ENCODE results near the gene RRM2. TPM values are rescaled to one million over a fixed set of nuclear protein-coding genes. Genes with fewer than 3 reads are reported as not detected.

RRM2 gene
- total and polyA plus RNA-seq, 2 experiments from 2014 or later = 108 to 119 TPM

DNA sequence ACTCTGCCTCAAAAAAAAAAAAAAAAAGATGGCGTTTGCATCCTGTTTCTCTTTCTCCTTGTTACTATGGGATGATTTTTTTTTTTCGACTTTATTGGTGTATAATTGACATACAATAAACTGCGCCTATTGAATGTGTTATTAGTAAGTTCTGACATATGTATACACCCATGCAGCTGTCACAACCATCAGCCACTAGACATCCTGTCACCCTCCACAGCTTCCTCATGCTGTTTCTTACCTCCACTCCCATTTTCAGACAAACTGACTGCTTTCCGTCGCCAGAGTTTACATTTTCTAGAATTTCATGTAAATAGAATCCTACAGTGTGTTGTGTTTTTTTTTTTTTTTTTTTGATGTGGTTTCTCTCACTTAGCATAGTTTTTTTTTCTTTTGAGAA, 27.9 kb downstream of the RRM2 start (continued):
- TF ChIP-seq, protein P1, sequence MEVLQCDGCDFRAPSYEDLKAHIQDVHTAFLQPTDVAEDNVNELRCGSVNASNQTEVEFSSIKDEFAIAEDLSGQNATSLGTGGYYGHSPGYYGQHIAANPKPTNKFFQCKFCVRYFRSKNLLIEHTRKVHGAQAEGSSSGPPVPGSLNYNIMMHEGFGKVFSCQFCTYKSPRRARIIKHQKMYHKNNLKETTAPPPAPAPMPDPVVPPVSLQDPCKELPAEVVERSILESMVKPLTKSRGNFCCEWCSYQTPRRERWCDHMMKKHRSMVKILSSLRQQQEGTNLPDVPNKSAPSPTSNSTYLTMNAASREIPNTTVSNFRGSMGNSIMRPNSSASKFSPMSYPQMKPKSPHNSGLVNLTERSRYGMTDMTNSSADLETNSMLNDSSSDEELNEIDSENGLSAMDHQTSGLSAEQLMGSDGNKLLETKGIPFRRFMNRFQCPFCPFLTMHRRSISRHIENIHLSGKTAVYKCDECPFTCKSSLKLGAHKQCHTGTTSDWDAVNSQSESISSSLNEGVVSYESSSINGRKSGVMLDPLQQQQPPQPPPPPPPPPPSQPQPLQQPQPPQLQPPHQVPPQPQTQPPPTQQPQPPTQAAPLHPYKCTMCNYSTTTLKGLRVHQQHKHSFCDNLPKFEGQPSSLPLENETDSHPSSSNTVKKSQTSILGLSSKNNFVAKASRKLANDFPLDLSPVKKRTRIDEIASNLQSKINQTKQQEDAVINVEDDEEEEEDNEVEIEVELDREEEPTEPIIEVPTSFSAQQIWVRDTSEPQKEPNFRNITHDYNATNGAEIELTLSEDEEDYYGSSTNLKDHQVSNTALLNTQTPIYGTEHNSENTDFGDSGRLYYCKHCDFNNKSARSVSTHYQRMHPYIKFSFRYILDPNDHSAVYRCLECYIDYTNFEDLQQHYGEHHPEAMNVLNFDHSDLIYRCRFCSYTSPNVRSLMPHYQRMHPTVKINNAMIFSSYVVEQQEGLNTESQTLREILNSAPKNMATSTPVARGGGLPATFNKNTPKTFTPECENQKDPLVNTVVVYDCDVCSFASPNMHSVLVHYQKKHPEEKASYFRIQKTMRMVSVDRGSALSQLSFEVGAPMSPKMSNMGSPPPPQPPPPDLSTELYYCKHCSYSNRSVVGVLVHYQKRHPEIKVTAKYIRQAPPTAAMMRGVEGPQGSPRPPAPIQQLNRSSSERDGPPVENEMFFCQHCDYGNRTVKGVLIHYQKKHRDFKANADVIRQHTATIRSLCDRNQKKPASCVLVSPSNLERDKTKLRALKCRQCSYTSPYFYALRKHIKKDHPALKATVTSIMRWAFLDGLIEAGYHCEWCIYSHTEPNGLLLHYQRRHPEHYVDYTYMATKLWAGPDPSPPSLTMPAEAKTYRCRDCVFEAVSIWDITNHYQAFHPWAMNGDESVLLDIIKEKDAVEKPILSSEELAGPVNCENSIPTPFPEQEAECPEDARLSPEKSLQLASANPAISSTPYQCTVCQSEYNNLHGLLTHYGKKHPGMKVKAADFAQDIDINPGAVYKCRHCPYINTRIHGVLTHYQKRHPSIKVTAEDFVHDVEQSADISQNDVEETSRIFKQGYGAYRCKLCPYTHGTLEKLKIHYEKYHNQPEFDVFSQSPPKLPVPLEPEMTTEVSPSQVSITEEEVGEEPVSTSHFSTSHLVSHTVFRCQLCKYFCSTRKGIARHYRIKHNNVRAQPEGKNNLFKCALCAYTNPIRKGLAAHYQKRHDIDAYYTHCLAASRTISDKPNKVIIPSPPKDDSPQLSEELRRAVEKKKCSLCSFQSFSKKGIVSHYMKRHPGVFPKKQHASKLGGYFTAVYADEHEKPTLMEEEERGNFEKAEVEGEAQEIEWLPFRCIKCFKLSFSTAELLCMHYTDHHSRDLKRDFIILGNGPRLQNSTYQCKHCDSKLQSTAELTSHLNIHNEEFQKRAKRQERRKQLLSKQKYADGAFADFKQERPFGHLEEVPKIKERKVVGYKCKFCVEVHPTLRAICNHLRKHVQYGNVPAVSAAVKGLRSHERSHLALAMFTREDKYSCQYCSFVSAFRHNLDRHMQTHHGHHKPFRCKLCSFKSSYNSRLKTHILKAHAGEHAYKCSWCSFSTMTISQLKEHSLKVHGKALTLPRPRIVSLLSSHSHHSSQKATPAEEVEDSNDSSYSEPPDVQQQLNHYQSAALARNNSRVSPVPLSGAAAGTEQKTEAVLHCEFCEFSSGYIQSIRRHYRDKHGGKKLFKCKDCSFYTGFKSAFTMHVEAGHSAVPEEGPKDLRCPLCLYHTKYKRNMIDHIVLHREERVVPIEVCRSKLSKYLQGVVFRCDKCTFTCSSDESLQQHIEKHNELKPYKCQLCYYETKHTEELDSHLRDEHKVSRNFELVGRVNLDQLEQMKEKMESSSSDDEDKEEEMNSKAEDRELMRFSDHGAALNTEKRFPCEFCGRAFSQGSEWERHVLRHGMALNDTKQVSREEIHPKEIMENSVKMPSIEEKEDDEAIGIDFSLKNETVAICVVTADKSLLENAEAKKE (CRISPR knock-in tag; IDR thresholded peaks at IDR 0.05) = no peak
- TF ChIP-seq EZH2phosphoT487 (IDR thresholded peaks at IDR 0.05; ENCODE audit: unreplicated experiment) (no peak), JUNB (IDR thresholded peaks at IDR 0.05; ENCODE audit: unreplicated experiment) (no peak), NANOG (IDR thresholded peaks at IDR 0.05; ENCODE audit: borderline replicate concordance) (no peak), ZNF114 (CRISPR knock-in tag; IDR thresholded peaks at IDR 0.05) (no peak)

DNA sequence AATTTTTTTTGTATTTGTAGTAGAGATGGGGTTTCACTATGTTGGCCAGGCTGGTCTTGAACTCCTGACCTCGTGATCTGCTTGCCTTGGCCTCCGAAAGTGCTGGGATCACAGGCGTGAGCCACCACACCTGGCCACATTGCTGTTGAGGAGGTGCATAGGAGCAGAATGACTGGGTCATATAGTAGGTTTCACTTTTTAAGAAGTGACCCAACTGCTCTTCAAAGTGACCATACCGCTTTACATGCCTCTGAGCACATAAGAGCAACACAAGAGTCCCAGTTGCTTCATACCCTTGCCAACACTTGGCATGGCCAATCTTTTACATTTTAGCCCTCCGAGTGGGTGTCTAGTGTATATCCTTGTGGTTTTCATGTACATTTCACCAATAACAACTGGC, 28.9 kb downstream of the RRM2 start:
- no peaks in the 10 kb centered on the region for H3K4me1 ChIP-seq (ENCODE audit: insufficient read depth)
- ATAC-seq (no peak), DNase-seq (ENCODE audit: low spot score) (no peak)
- H3F3A ChIP-seq (replicated peaks; ENCODE audit: low read depth) = no peaks in the 10 kb centered on the region
- Mint-ChIP-seq H3K27me3 (ENCODE audit: insufficient read depth, low read depth, poor library complexity) (peaks cover 4% of the 10 kb centered on the region), H3K36me3 (ENCODE audit: low read depth) (peaks cover 31% of the 10 kb centered on the region), H3K4me3 (no peak overlapping the region), H3K9me3 (no peaks in the 10 kb centered on the region), H3K4me1 (no peaks in the 10 kb centered on the region), H3K27ac (no peak overlapping the region)
- no peak overlapping the region for H3K4me2 ChIP-seq
- 0 out of 2 replicates have a peak, but pooled peaks cover 6% of the 10 kb centered on the region for H3K36me3 ChIP-seq (ENCODE audit: insufficient read depth)
- no peaks in the 10 kb centered on the region for H3K9me2 ChIP-seq (ENCODE audit: insufficient read depth)
- TF ChIP-seq STAT1 (IDR thresholded peaks at IDR 0.05; ENCODE audit: unreplicated experiment) (no peak), ZNF331 (CRISPR knock-in tag; IDR thresholded peaks at IDR 0.05; ENCODE audit: low read depth) (no peak), EZH2 (IDR thresholded peaks at IDR 0.05; ENCODE audit: low read depth, unreplicated experiment) (no peak)
- TF ChIP-seq, protein P2, sequence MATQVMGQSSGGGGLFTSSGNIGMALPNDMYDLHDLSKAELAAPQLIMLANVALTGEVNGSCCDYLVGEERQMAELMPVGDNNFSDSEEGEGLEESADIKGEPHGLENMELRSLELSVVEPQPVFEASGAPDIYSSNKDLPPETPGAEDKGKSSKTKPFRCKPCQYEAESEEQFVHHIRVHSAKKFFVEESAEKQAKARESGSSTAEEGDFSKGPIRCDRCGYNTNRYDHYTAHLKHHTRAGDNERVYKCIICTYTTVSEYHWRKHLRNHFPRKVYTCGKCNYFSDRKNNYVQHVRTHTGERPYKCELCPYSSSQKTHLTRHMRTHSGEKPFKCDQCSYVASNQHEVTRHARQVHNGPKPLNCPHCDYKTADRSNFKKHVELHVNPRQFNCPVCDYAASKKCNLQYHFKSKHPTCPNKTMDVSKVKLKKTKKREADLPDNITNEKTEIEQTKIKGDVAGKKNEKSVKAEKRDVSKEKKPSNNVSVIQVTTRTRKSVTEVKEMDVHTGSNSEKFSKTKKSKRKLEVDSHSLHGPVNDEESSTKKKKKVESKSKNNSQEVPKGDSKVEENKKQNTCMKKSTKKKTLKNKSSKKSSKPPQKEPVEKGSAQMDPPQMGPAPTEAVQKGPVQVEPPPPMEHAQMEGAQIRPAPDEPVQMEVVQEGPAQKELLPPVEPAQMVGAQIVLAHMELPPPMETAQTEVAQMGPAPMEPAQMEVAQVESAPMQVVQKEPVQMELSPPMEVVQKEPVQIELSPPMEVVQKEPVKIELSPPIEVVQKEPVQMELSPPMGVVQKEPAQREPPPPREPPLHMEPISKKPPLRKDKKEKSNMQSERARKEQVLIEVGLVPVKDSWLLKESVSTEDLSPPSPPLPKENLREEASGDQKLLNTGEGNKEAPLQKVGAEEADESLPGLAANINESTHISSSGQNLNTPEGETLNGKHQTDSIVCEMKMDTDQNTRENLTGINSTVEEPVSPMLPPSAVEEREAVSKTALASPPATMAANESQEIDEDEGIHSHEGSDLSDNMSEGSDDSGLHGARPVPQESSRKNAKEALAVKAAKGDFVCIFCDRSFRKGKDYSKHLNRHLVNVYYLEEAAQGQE (IDR thresholded peaks at IDR 0.05; ENCODE audit: unreplicated experiment) = no peak
- TF ChIP-seq, protein P3, sequence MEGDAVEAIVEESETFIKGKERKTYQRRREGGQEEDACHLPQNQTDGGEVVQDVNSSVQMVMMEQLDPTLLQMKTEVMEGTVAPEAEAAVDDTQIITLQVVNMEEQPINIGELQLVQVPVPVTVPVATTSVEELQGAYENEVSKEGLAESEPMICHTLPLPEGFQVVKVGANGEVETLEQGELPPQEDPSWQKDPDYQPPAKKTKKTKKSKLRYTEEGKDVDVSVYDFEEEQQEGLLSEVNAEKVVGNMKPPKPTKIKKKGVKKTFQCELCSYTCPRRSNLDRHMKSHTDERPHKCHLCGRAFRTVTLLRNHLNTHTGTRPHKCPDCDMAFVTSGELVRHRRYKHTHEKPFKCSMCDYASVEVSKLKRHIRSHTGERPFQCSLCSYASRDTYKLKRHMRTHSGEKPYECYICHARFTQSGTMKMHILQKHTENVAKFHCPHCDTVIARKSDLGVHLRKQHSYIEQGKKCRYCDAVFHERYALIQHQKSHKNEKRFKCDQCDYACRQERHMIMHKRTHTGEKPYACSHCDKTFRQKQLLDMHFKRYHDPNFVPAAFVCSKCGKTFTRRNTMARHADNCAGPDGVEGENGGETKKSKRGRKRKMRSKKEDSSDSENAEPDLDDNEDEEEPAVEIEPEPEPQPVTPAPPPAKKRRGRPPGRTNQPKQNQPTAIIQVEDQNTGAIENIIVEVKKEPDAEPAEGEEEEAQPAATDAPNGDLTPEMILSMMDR (conservative IDR thresholded peaks at IDR 0.05; ENCODE audit: low read depth in 2 of 2) = no peak
- H4K20me1 ChIP-seq (replicated peaks; ENCODE audit: insufficient read depth) = peaks cover 4% of the 10 kb centered on the region; the same call in 1 of the 2 replicates
- no peak overlapping the region for H3K27ac ChIP-seq (ENCODE audit: low read depth)
- H3K79me2 ChIP-seq (replicated peaks; ENCODE audit: insufficient read depth) = no peaks in the 10 kb centered on the region
- H3K27me3 ChIP-seq (ENCODE audit: insufficient read depth) = no peaks in the 10 kb centered on the region
- no peak overlapping the region for H2AFZ ChIP-seq
- no peak overlapping the region for H3K4me3 ChIP-seq
